HG03442 (cell line): ENCODE measurements around the gene MAB21L4.

Source experiments
- ATAC-seq: cut with Tn5 transposase; IDR thresholded peaks from one replicate; pipeline ENCODE4 v1.9.1; 2021; ENCODE audit warnings: mild to moderate bottlenecking, moderate library complexity; ENCODE audit not compliant: unreplicated experiment

Gene MAB21L4

DNA sequence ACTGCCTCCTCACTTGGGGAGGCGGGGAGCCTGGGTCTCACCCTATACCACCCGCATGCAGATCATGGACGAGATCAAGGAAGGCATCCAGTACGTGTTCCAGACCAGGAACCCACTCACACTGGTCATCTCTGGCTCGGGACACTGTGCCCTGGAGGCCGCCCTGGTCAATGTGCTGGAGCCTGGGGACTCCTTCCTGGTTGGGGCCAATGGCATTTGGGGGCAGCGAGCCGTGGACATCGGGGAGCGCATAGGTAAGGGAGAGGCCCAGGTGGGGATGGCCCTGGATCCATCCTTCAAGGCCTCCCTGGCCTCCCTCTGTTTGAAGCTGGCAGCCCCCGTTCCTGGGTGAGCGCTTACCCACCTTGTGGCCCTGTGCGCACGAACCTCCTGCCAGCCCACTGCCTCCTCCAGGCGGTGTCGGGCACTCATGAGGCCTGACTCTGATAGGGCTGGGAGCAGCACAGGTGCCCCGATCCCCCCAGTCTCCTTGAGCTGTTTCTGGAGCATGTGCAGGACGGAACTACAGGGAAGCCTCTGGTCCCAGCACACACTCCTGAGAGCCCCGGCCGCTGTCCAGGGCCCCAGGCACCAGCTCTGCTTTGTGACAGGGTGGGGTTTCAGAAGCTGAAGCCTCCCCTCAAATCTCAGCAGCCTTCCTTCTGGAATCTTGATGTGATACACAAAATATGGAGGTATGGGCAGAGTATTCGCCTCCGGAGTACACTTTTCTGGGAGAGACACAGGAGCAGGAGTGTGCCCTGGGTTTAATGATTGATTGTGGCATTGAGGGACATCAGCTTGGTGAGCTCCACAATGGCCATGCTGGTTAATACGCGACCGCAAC is 26.6 kb downstream of the MAB21L4 start:
- ATAC-seq: no peak

GRCh38 chr2:240868286-240869108 is 27.5 kb downstream of the MAB21L4 start, which contains the start of gene AGXT:
AGXT (plus strand) TSS chr2:240868824; CDS start chr2:240868866, 42 bp downstream.
- ATAC-seq: no peak

- no peak for ATAC-seq
Measured at GRCh38 chr2:240865391-240865790, 30.6 kb downstream of the MAB21L4 start.

- no peak for ATAC-seq
Measured at GRCh38 chr2:240864475-240864874, 31.5 kb downstream of the MAB21L4 start.

GRCh38 chr2:240861547-240861946 is 34.4 kb downstream of the MAB21L4 start:
- ATAC-seq: no peak

DNA sequence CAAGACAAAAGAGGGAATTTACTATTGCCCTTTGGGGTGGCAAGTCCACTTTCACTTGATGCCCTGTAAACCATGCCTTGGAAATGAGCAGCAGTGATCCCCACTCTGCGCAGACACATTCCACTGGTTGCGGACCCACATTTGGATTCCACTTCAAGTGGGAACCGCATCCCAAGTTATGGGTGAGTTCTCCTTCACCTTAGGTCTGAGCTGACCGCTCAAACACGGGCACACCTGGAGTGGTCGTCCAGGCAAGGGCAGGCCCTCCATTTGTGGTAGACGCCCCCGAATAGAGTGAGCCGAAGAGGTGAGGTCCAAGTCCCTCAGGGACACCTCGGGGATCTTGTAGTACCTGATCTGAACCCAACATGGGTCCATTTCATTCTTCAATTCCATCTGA is 37.1 kb downstream of the MAB21L4 start:
- no peak for ATAC-seq

DNA sequence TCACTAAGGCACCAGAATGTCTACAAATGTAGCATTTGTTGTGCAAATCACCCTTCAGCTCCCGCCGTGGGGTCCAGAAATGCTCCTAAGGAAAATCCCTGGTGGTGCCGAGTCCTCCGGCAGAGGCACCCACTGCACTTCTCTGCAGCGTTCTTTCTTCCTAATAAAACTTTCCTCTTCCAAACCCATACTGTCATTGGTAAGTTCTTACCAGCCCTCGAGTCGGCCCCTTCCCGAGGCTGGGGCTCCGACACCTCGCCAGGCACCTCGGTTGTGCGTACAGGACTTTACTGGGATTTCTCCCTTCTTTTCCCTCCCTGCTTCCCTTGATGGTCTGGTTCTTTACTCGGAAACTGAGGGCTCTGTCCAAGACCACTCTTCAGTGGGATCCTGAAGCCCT is 37.6 kb downstream of the MAB21L4 start:
- no peak for ATAC-seq

GRCh38 chr2:240857039-240858008 is 38.6 kb downstream of the MAB21L4 start:
- ATAC-seq: no peak

GRCh38 chr2:240856151-240856980 is 39.6 kb downstream of the MAB21L4 start:
- no peak for ATAC-seq

- ATAC-seq: no peak
Measured at GRCh38 chr2:240855670-240856069, 40.3 kb downstream of the MAB21L4 start.

DNA sequence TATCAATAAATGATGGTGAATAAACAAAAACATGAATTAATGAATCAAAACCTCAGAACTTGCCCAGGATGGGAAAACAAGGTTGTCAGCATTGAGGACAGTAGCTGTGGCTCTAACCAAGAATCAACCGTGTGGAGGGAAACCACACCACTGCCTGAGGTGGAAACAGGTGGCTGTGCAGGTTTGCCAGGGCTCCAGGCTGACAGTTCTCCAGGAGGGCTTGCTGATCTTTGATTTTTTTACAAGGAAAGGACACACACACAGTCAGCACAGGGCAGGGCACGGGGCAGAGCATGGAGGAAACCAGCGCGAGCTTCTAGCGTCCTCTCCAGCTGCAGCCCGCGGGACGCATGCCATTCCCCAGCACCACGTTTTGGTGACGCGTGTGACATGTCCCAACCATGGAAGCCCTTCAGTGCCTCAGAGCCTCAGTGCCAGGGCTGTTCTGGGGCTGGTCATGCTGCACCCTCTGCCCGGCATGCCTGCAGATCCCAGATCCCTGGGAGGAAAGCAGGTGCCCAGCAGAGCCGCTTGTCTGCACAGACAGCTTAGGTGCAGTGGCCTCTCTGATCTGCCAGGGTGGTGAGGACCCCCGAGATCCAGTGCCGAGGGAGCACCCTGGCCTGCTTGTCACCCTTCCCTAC is 43.2 kb downstream of the MAB21L4 start:
- ATAC-seq: no peak

- no peak for ATAC-seq
Measured at GRCh38 chr2:240851078-240851991, 44.6 kb downstream of the MAB21L4 start.

DNA sequence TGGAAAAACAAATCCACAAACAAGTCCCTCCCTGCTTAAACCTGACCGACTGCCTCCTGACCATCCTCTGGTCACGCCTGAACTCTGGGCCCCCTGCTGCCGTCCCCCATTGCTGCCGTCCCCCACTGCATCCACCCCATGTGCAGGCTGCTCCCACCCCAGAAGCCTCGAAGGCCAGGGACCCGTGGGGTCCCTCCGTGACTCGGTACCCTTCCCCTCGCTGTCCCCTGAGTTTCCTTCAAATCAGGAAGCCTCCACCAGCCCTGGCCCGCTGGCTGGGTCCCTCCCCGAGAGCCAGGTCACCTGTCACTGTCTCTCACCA is 45.2 kb downstream of the MAB21L4 start:
- ATAC-seq: no peak

- ATAC-seq: no peak
Measured at GRCh38 chr2:240850026-240850425, 45.9 kb downstream of the MAB21L4 start.

- ATAC-seq: no peak
Measured at GRCh38 chr2:240848900-240849680, 46.9 kb downstream of the MAB21L4 start.

DNA sequence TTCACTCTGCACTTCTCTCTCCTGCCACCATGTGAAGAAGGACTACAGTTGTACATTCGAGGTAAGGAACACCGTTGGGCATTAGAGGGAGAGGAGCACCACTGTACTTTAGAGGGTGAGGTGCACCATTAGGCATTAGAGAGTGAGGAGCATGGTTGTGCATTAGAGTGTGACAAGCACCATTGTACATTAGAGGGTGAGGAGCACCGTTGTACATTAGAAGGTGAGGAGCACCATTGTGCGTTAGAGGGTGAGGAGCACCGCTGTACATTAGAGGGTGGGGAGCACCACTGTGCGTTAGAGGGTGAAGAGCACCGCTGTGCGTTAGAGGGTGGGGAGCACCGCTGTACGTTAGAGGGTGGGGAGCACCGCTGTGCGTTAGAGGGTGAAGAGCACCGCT is 48.1 kb downstream of the MAB21L4 start:
- no peak for ATAC-seq

DNA sequence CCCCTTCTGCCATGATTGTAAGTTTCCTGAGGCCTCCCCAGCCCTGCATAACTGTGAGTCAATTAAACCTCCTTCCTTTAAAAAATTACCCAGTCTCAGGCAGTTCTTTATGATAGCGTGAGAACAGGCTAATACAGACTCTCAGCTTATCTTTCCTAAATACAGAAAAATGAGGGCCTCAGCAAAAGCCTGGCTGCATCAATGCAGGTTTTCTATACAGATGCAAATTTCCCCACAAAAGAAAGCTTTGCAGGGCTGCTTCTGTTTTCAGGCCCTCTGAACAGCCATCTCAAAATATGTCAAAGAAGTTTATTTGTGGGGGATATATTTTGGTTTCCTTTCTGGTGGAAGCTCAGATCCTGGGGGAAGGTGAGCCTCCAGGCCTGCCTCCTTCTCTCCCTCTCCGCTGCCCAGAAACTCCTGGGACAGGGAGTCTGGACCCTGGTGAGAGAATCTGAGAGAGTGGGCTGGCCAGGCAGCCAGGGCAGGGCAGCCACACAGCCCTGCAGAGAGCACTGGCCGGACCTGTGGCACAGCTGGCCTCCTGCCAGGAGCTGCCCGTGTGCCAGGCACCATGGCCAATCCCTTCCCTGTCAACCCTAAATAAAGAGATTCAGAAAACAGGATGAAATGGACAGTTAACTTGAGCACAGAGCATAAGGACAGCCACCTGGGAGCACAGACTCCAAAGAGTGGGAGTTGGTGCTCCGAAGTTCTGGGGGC is 48.9 kb downstream of the MAB21L4 start:
- no peak for ATAC-seq
